Endothelial cell (in vitro differentiated cells): Measurements from ENCODE around the gene P4HA2. TPM values are rescaled to one million over a fixed set of nuclear protein-coding genes. Genes with fewer than 3 reads are reported as not detected.
A peak's percentile ranks its signal among the peaks of the same experiment; 100 is the strongest.

Source experiments
- DNase-seq: peaks from one replicate; pipeline ENCODE4 v3.0.0; 2021; ENCODE audit warnings: low spot score
- H3K27ac Mint-ChIP-seq: one replicate; pipeline ENCODE4 v1.8.0; 2021; ENCODE audit warnings: mixed read lengths, inconsistent platforms; ENCODE audit not compliant: unreplicated experiment
- H3K27me3 Mint-ChIP-seq: one replicate; pipeline ENCODE4 v1.8.0; 2021; ENCODE audit warnings: mild to moderate bottlenecking, moderate library complexity, mixed read lengths, inconsistent platforms; ENCODE audit not compliant: unreplicated experiment
- H3K36me3 Mint-ChIP-seq: one replicate; pipeline ENCODE4 v1.8.0; 2021; ENCODE audit warnings: mild to moderate bottlenecking, low read depth, mixed read lengths, inconsistent platforms; ENCODE audit not compliant: unreplicated experiment
- H3K4me1 Mint-ChIP-seq: one replicate; pipeline ENCODE4 v1.8.0; 2021; ENCODE audit warnings: mild to moderate bottlenecking, mixed read lengths, inconsistent platforms; ENCODE audit not compliant: unreplicated experiment
- H3K4me3 Mint-ChIP-seq: one replicate; pipeline ENCODE4 v1.8.0; 2021; ENCODE audit warnings: mild to moderate bottlenecking, mixed read lengths, inconsistent platforms; ENCODE audit not compliant: unreplicated experiment
- H3K9me3 Mint-ChIP-seq: one replicate; pipeline ENCODE4 v1.8.0; 2021; ENCODE audit warnings: mixed read lengths, inconsistent platforms; ENCODE audit not compliant: unreplicated experiment
- total RNA-seq: library from RNA; stranded (reverse); fragmentation: NEBNext Ultra II Directional; extraction: Animal tissue kit (Norgen Biotek cat#: 25700); gene quantifications from one replicate; pipeline ENCODE4 v1.2.1, GENCODE V29; 2021; ENCODE audit not compliant: unreplicated experiment
- TF ChIP-seq, protein P1 (sequence below): fragments of 200-600 bp; sonication (generic); IDR thresholded peaks from one replicate; pipeline ENCODE4 v1.5.0; 2021; ENCODE audit warnings: antibody characterized with exemption; ENCODE audit not compliant: unreplicated experiment

P4HA2 gene
- total RNA-seq, 1 donor from 2014 or later, result 9.9 TPM

DNA sequence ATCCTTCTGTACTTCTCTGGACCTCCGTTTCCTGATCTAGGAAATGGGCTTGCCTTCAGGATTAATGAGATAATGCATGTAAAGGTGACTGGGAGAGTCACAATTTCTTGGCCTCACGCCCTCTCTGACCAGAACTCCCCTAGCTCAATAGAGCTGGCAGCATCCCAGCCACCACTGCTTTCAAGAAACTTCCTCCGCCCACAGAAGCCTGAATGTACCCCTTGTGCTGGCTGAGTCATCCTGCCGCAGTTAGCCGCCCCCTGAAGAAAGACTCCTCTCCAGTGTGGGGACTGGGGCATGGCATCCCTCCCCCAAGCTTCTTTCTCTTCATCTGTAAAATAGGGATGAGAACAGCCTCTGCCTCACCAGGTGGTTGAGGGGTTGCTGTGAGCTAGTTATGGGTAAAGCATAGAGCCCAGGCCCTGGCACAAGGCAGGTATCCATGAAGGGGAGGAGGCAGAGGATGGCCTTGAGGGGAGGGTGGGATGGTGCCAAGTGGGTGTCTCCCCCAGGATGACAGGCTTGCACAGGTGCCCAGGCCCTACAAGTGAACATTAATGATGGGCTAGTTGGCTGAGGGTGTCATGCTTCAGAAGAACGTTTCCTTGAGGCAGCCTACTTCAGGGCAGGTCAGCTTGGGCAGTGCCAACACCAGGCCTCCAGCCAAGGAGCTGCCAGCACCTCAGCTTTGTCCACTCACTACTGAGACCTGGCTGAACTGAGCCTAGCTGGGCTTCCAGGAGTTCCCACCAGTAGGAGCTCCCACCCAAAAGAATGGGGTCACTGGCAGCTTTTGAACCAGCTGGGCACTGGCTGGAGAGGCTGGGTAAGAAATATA, 33.3 kb upstream of the P4HA2 start:
- Mint-ChIP-seq H3K27me3 (peaks cover 9% of the 10 kb centered on the region), H3K4me3 (no peak overlapping the region)

DNA sequence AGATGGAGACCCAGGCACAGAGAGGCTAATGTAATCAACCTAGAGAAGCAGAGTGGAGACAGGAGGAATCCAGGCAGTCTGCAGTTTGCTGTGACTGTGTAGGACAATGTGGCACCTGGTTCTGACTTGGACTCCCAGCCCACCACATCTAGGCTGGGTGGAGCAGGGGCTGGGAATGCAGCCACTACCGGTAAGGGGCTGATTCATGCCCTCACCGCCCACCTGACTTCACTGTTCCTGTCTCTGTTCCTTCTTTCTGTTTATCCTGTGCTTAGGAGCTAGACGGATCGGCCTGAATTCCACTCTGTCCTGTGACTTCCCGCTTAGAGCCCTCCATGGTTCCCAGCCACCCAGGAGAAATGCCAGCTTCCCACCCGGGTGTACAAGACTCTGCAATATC, 32.4 kb upstream of the P4HA2 start:
- Mint-ChIP-seq H3K27me3 (peaks cover 9% of the 10 kb centered on the region), H3K9me3 (no peaks in the 10 kb centered on the region), H3K36me3 (peaks cover 4% of the 10 kb centered on the region), H3K27ac (peak overlapping the region; percentile 14), H3K4me3 (no peak overlapping the region), H3K4me1 (peaks cover 26% of the 10 kb centered on the region)
- TF ChIP-seq, protein P1, sequence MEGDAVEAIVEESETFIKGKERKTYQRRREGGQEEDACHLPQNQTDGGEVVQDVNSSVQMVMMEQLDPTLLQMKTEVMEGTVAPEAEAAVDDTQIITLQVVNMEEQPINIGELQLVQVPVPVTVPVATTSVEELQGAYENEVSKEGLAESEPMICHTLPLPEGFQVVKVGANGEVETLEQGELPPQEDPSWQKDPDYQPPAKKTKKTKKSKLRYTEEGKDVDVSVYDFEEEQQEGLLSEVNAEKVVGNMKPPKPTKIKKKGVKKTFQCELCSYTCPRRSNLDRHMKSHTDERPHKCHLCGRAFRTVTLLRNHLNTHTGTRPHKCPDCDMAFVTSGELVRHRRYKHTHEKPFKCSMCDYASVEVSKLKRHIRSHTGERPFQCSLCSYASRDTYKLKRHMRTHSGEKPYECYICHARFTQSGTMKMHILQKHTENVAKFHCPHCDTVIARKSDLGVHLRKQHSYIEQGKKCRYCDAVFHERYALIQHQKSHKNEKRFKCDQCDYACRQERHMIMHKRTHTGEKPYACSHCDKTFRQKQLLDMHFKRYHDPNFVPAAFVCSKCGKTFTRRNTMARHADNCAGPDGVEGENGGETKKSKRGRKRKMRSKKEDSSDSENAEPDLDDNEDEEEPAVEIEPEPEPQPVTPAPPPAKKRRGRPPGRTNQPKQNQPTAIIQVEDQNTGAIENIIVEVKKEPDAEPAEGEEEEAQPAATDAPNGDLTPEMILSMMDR, result no peak
- no peak for DNase-seq

More for the DNA sequence above, 33.3 kb upstream of the P4HA2 start:
- Mint-ChIP-seq H3K27ac (peak overlapping the region; percentile 14), H3K9me3 (no peaks in the 10 kb centered on the region), H3K36me3 (peaks cover 4% of the 10 kb centered on the region), H3K4me1 (peaks cover 29% of the 10 kb centered on the region)
- peak; percentile 1 for DNase-seq
- TF ChIP-seq, protein P1, result no peak

DNA sequence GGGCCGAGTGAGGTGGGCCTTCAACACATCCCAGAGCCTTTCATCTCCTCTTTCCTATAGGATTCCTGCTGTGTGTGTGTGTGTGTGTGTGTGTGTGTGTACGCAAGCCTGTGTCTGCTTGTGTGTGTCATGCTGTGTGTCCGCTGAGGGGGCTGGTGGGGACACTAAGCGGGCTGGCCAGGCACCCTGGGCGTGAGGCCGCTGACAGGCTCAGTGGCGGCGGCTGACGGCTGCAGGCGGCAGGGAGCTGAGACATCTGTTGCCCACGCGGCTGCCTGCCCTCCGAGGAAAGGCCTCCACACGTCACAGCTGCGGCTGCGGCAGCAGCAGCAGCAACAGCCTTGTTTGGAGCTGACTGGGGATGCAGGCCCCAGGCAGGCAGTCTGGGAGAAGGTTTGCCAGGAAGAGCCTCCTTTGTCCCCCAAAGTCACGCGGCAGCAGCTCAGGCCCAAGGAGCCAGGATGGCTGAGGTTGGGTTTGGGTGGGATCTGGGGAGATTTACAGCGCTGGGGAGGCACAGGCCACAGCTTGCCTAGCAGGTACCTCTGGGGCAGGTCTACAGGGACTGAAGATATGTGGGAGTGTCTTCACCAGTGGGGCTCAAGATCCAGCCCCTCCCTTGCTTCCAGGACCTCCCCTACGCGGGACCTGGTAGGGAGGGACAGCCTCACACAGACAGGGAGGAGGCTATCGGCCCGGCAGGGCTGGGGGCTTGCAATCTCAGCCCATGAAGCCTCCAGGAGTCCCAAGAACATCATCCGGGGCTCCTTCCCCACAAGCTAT, 31.6 kb upstream of the P4HA2 start:
- no peak for DNase-seq

DNA sequence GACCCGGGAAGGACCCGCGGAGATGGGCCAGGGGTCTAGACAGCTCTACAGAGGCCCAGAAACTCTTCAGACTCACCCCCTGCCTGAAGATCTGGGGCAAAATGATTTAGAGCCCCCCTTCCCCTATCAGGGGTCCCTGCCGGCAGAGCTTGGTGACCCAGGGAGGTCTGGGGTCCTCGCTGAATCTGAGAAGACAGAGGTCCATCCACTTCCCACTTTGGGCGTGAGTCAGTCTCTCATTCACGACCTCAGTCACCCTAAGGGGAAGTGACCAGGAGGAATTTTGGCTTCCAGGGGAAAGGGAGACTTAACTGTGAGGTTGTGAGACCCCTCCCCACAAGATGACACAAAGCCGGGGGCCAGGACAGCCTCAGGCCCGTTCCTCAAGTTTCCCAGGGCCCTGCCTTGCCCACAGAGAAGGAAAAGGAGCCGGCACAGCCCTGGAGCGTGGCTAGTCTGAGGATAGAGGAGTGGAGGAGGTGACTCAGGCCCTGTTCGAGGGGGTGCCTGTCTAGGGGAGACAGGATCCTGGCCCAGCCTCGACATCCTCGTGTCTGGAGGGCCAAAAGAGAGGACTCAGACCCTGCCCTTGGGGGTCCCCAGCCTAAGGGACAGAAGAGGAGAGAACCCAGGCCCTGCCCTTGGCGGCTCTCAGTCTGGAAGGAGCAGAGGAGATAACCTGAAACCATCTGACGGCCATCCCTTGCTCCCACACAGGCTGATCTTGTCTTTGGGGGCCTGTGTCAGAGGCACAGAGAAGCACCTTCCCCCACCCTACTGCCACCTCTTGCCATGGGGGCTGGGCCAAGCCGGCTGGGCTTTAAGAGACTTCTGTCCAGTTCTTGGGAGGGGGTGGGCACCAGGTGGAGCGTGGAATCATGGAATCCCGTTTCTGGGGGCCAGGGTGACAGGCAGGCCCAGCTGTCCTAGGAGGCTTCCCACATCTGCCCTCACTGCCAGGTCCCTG, 30.7 kb upstream of the P4HA2 start:
- no peaks in the 10 kb centered on the region for H3K9me3 Mint-ChIP-seq
- no peak overlapping the region for H3K27ac Mint-ChIP-seq
- peaks cover 12% of the 10 kb centered on the region for H3K4me1 Mint-ChIP-seq
- H3K36me3 Mint-ChIP-seq, result peaks cover 4% of the 10 kb centered on the region
- DNase-seq, result no peak
- peaks cover 11% of the 10 kb centered on the region for H3K27me3 Mint-ChIP-seq
- TF ChIP-seq, protein P1, result no peak
- peak overlapping the region; percentile 77 for H3K4me3 Mint-ChIP-seq

More for the DNA sequence above, 31.6 kb upstream of the P4HA2 start:
- H3K4me1 Mint-ChIP-seq, result peaks cover 18% of the 10 kb centered on the region
- H3K36me3 Mint-ChIP-seq, result peaks cover 4% of the 10 kb centered on the region
- H3K27me3 Mint-ChIP-seq, result peaks cover 11% of the 10 kb centered on the region
- no peaks in the 10 kb centered on the region for H3K9me3 Mint-ChIP-seq
- no peak overlapping the region for H3K4me3 Mint-ChIP-seq
- no peak overlapping the region for H3K27ac Mint-ChIP-seq
- TF ChIP-seq, protein P1, result no peak
